ENCODE results near the gene MGRN1.

GRCh38 chr16:4628283-4628682 lies 3.7 kb downstream of the MGRN1 start:
- TF ChIP-seq EZH2 (IDR thresholded peaks at IDR 0.05; ENCODE audit: insufficient read depth, poor library complexity, severe bottlenecking) (no peak), EZH2phosphoT487 (IDR thresholded peaks at IDR 0.05; ENCODE audit: insufficient read depth, low read depth) (no peak)

Data from GM23248 (cell line).